CD4-positive, alpha-beta T cell treated with Interleukin-12 subunit alpha and Interleukin-12 subunit beta, for 1 hour (primary cell): ENCODE measurements around the gene PPP2R2D.

Experiments used
- DNase-seq: peaks from one replicate; pipeline ENCODE4 v3.0.0-alpha.2; 2020

The PPP2R2D gene

GRCh38 chr10:131900350-131901152, at the start of gene PPP2R2D:
Gene PPP2R2D, plus strand, starts transcription at chr10:131901008. Its CDS starts 141 bp downstream, at chr10:131901149.
- DNase-seq: peak; percentile 96

GRCh38 chr10:131851346-131851745, 49.5 kb upstream of the PPP2R2D start:
- DNase-seq: no peak

- no peak for DNase-seq
Observed at GRCh38 chr10:131852176-131852822, 48.5 kb upstream of the PPP2R2D start.

GRCh38 chr10:131852823-131853609, 47.8 kb upstream of the PPP2R2D start:
- DNase-seq: no peak

DNA sequence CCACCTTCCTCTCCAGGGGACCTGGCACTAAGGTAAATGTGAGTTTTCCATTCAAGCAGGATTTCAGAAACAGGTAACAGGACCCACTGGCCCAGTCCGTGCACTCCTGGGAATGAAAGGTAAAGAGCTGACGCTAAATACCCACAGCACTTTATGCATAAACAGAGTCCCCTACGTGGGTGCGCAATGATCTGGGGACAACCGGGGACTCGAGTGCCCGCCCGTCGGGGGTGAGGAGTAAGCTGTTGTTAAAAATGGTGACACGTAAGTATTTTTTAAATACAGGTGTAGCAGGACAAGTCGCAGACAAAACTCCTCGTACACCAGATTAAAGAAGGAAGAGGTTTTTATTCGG, 47.2 kb upstream of the PPP2R2D start:
- DNase-seq: no peak

DNA sequence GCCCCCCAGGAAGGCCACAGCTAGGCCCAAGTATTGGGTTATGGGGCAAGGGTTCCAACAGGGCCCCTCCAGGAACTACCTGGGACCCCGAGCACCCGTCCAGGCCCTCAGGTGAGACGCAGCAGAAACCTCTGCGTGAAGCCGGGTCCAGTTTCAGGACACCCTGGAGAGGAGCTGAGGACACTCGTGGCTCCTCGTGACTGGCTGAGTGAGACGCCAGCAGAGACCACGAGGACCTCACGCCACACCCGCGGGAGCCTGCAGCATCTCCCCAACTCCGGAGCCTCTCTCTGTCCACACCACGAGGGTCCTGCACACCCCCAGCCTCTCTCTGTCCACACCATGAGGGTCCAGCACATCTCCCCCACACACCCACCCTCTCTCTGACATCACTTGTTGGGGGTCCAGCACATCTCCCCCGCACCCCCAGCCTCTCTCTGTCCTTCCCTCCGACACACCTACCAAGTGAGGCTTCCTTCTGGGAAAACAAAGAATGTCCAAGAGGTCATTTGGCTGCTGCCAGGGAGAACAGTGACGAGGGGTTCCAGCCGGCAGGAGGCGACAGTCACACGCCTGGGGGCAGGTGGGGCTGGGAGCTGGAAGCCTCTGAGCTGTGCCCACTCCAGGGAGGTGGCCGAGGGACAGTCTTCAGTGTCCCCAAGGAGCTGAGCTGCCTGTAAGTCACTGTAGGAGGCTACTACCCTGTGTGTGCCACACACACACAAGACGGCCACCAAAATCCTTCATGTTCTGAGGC, 46.1 kb upstream of the PPP2R2D start:
- DNase-seq: no peak

DNA sequence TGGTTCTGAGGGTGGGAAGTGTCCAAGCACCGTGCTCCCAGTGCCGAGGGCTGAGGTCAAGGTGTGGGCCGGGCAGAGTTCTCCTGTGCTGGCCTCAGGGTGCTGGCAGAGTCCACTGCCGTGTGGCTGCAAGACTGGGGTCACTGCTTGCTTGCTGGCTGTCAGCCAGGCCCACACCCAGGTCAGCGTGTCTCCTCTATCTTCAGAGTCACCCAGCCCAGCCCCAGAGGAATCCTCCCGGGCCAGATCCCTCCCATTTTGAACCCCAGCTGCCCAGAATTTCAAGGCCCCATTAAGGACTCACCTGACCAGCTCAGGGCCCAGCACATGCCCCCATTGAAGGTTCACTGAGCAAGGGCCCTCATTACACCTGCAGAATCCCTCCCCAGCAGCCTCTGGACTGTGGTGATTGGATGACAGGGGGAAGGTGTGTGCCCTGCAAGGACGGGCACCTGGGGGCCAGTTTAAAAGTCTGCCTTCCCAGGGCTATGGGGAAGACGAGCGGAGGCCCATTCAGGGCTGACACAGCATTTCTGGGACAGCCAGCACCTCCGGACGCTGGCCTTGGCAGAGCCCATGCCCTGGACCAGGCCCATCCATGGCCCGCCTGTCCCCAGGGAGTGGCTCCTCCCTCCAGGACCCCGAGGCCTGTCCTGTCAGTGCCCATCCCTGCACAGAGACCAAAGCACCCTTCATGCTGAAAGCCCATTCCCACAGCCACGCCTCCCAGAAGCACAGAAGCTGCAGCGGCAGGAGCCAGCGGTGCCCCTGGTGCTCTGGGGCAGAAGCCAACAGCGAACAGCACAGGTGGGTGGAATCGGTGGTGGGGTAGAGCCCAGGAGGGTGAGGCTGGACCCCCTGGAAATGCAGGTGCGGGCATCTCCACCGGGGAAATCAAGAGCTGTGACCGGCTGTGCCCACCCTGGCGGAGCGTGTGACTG, 45.1 kb upstream of the PPP2R2D start:
- no peak for DNase-seq

DNA sequence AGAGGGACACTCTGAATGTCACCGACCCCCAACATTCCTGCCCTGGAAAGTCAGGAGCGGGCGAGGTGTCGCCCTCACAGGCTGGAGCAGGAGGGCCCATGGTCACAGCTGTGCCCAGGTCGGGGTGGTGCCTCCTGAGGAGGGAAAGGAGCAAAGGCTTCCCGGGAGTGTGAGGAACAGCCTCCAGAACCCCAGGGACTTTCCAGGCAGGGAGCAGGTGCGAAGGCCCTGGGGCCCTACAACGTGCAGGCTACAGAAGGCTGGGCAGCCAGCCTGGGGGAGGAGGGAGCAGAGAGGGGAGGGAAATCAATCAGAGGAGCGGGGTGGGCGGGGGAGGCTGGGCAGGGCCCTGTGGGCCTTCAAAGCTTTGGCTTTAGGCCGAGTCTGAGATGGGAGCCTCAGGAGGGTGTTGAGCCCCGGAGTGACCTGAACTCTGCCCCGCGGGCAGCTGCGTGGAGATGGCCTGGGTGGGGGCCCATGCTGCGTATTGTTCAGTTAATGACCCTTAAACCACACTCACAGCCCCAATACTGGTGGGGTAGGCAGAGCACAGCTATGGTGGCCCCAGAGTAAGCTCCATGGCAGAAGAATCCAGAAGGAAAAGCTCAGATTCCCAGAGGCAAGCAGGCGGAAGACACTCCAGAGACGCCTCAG, 44.2 kb upstream of the PPP2R2D start:
- no peak for DNase-seq

DNA sequence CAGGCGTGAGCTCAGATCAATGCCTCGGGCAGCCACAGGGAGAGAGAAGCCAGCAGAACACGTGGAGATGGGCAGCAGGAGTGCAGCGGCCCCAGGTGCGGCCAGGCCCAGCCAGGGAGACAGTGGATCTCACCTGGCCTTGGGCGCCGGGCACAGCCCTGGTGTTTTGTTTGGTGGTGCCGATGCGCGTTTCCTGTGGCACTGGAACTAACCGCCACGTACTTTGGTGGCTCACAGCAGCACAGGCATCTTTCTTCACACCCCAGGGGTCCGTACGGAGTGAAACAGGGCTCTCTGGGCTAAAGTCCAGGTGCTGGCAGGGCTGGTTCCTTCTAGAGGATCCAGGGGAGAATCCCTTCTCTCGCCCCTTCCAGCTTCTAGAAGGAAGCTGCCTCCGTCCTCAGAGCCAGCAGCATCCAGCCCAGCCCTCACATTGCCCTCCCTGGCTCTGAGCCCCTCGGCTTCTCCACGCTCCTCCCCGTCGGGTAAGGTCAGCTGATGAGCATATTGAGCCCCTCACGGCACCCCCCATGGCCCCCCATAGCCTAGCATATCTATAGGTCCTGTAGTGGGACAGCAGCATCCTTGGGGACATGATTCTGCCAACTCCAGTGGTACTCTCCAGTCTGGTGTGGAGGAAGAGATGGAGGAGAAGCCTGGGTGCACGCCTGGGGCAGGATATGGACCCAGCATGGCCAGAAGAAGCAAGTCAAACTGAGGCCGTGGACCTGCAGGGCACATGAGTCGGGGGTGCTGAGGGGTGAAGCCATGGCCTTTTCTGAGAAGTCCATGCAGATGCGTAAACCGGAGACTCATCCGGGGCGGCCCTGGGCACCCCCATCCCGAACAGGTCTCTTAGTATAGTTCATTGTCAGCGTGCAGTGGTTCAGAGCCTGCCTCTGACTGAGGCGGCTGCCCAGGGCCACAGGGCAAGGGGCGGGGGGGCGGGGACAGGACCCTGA, 43.4 kb upstream of the PPP2R2D start:
- DNase-seq: no peak

GRCh38 chr10:131858118-131858515, 42.7 kb upstream of the PPP2R2D start:
- DNase-seq: no peak

DNA sequence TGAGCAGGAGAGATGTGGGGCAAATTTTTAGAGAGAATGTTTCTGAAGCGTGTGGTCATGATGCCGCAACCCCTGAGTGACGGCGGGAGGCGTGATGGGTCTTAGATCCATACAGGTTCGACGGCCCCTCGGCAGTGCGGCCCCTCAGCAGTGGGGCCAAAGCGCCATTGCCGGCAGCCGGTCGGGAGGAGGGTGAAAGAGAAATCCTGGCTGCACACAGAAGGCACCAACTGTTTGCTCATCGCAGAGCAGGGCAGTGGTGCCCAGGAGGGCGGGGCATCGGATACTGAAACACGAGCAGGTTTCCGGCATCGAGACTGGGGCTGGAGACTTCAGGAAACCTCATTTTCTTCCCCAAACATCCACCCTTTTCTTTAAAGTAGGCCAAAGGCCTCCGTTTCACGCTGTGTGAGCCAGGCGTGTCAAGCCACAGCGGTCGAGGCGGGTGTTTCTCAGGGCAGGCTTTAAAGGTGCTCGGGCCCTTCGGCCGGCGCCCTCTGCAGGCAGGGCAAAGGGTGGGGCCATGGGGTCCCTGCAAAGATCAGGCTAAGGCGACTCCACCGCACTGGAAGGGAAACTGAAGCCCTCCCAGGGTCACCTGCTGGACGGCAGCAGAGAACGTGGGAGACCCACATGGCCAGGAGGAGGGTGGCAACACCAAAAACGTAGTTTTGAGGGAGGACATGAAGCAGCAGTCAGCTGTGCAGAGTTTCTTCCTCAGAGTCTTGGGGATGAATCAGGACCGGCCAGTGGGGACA, 42.0 kb upstream of the PPP2R2D start:
- DNase-seq: no peak

DNA sequence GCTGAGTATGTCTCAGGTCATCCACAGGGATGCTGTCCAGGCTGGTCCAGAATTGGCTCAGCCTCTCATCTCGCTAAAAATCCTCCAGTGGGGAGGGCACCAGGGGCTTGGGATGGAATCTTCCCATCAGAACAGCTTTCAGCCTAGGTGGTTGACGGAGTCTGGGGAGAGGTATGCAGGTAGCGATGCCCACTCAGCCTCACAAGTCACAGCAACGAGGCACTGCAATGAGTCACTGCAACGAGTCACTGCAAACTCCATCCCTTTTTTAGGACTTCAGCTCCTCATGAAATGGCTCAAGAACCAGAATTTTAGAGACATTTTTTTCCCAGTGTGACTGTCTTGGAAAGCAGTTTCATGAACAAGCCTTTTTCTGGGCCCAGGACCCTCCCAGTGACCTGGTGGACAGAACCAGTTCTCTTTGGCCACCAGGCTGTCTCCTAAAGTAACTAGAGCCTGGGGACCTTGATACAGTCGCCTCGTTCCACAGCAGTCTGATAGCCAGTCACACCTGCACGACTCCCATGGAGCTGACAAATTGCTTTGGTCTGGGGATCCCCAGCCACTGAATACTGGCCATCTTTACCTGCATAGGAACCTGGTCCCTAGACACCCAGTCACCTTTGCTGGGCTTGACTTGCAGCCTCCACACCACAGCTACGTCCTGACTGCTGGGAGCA, 41.3 kb upstream of the PPP2R2D start:
- DNase-seq: no peak

- DNase-seq: no peak
Observed at GRCh38 chr10:131860311-131860710, 40.5 kb upstream of the PPP2R2D start.

GRCh38 chr10:131860806-131861440, 39.9 kb upstream of the PPP2R2D start:
- DNase-seq: no peak

GRCh38 chr10:131862548-131862947, 38.3 kb upstream of the PPP2R2D start:
- no peak for DNase-seq

- DNase-seq: no peak
Observed at GRCh38 chr10:131865223-131865917, 35.4 kb upstream of the PPP2R2D start.

DNA sequence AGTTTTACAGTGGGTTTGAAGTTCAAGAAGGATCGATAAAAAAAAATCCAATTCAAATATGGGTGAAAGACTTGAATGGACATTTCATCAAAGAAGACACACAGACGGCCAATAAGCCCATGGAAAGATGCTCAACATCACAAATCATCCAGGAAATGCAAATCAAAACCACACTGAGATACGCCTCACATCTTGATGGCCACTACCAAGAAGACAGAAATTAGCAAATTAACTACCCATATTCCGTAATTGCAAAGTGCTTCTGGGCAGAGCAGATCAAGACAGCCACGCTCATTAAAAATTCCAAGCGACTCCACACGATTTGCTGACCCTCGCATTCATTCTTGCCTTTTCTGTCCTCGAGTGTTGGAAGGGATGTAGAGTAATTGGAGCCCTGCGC, 34.1 kb upstream of the PPP2R2D start:
- DNase-seq: no peak

- DNase-seq: no peak
Observed at GRCh38 chr10:131868436-131868835, 32.4 kb upstream of the PPP2R2D start.
